Right ventricle myocardium superior (tissue), 1 donor: ENCODE results near the gene RNU4-1. TPM values are rescaled to one million over a fixed set of nuclear protein-coding genes. Genes with fewer than 3 reads are reported as not detected.
A peak's percentile ranks its signal among the peaks of the same experiment; 100 is the strongest.
"Not testable (repeated sequence)": the region's sequence is repeated elsewhere in the genome, so short reads cannot be mapped to it uniquely, and the experiment has no call there.

ENCODE experiments used
- ATAC-seq: fragments of 200-7000 bp; cut with Tn5 transposase; one replicate; pipeline ENCODE4 v1.9.1; 2020; ENCODE audit warnings: mild to moderate bottlenecking; ENCODE audit not compliant: poor library complexity
- DNase-seq: peaks from one replicate; pipeline ENCODE4 v3.0.0-alpha.2; 2020
- intact Hi-C: fragments of 100-400 bp; cut with DNase I; formaldehyde crosslinking; loops from one replicate; pipeline ENCODE4 v1.11.2; 2022
- total RNA-seq: library from RNA; stranded (reverse); fragmentation: NEBNext Ultra II Directional; extraction: Animal tissue kit (Norgen Biotek cat#: 25700); gene quantifications from one replicate; pipeline ENCODE4 v1.2.1, GENCODE V29; 2021
- donor health status: DM: no; HTN: yes; CAD: no; lungs with severe emphysema.

RNU4-1 gene
- total RNA-seq, 1 donor from 2014 or later: 3,793 TPM

- ATAC-seq (no peak), DNase-seq (peak; percentile 71)
- intact Hi-C loops: no loop called here
Observed at GRCh38 chr12:120262852-120263747, 29.9 kb downstream of the RNU4-1 start.

GRCh38 chr12:120261951-120262851 lies 30.8 kb downstream of the RNU4-1 start:
- DNase-seq: no peak
- peak; percentile 2 for ATAC-seq
- intact Hi-C loops: no loop called here

GRCh38 chr12:120260607-120261006 lies 32.4 kb downstream of the RNU4-1 start:
- no peak for DNase-seq
- no peak for ATAC-seq
- intact Hi-C loops: no loop called here

GRCh38 chr12:120259418-120260202 lies 33.4 kb downstream of the RNU4-1 start:
- peak; percentile 82 for DNase-seq
- peak; percentile 35 for ATAC-seq
- intact Hi-C loops: no loop called here

GRCh38 chr12:120258323-120258896 lies 34.6 kb downstream of the RNU4-1 start:
- ATAC-seq (no peak), DNase-seq (no peak)
- intact Hi-C loops: no loop called here

- peak; percentile 82 for ATAC-seq
- DNase-seq: peak; percentile 86
- intact Hi-C loops: no loop called here
Observed at GRCh38 chr12:120257041-120257821, 35.8 kb downstream of the RNU4-1 start.

- intact Hi-C loops: no loop called here
- no peak for DNase-seq
- no peak for ATAC-seq
Observed at GRCh38 chr12:120254809-120255208, 38.2 kb downstream of the RNU4-1 start.

GRCh38 chr12:120253313-120253712 lies 39.7 kb downstream of the RNU4-1 start:
- DNase-seq, ATAC-seq, intact Hi-C loops: not testable (repeated sequence)

- ATAC-seq (no peak), DNase-seq (no peak)
- intact Hi-C loops: no loop called here
Observed at GRCh38 chr12:120252071-120252906, 40.7 kb downstream of the RNU4-1 start.

- DNase-seq, ATAC-seq, intact Hi-C loops: not testable (repeated sequence)
Observed at GRCh38 chr12:120251364-120252070, 41.5 kb downstream of the RNU4-1 start.

- DNase-seq: peak; percentile 92
- peak; percentile 79 for ATAC-seq
- intact Hi-C loops: no loop called here
Observed at GRCh38 chr12:120249875-120250795, 42.9 kb downstream of the RNU4-1 start.

- DNase-seq: no peak
- ATAC-seq: no peak
- intact Hi-C loops: no loop called here
Observed at GRCh38 chr12:120249266-120249874, 43.7 kb downstream of the RNU4-1 start.

GRCh38 chr12:120247621-120248030 lies 45.4 kb downstream of the RNU4-1 start:
- intact Hi-C loops: no loop called here
- DNase-seq (no peak), ATAC-seq (no peak)

GRCh38 chr12:120247183-120247582 lies 45.9 kb downstream of the RNU4-1 start:
- DNase-seq (no peak), ATAC-seq (no peak)
- intact Hi-C loops: no loop called here

- ATAC-seq, DNase-seq, intact Hi-C loops: not testable (repeated sequence)
Observed at GRCh38 chr12:120246705-120247104, 46.3 kb downstream of the RNU4-1 start.
